BLaER1 treated with 17β-estradiol and CSF1 and Interleukin-3, amounts not matched to agents 10 nM and 100 nM (cell line): ENCODE results near the gene ANKRD39.

Source experiments
- H3K27ac ChIP-seq, 11 experiments: shearing (Covaris generic); formaldehyde crosslinking; 2 replicates each; pipeline ENCODE4 v1.8.1; 2022
- H3K27me3 ChIP-seq, 11 experiments: shearing (Covaris generic); formaldehyde crosslinking; 2 replicates each; pipeline ENCODE4 v1.8.1; 2022
- H3K36me3 ChIP-seq, 11 experiments: shearing (Covaris generic); formaldehyde crosslinking; 2 replicates each; pipeline ENCODE4 v1.8.1; 2022
- H3K4me1 ChIP-seq, 10 experiments: shearing (Covaris generic); formaldehyde crosslinking; 2 replicates each; pipeline ENCODE4 v1.8.1; 2022
- H3K4me2 ChIP-seq, 11 experiments: shearing (Covaris generic); formaldehyde crosslinking; 2 replicates each; pipeline ENCODE4 v1.8.1; 2022
- H3K4me3 ChIP-seq, 10 experiments: shearing (Covaris generic); formaldehyde crosslinking; 2 replicates each; pipeline ENCODE4 v1.8.1; 2022
- H3K9ac ChIP-seq, 11 experiments: shearing (Covaris generic); formaldehyde crosslinking; 2 replicates each; pipeline ENCODE4 v1.8.1; 2022
- H3K9me3 ChIP-seq, 11 experiments: shearing (Covaris generic); formaldehyde crosslinking; replicated peaks in 1 of 11; 2 replicates each; pipeline ENCODE4 v1.8.1; 2022
- H4K20me1 ChIP-seq, 11 experiments: shearing (Covaris generic); formaldehyde crosslinking; 2 replicates each; pipeline ENCODE4 v1.8.1; 2022
- Cebpa-rat ChIP-seq, 11 experiments: shearing (Covaris generic); IDR thresholded peaks; 2 replicates each; pipeline ENCODE4 v1.8.1; 2022

The ANKRD39 gene

DNA sequence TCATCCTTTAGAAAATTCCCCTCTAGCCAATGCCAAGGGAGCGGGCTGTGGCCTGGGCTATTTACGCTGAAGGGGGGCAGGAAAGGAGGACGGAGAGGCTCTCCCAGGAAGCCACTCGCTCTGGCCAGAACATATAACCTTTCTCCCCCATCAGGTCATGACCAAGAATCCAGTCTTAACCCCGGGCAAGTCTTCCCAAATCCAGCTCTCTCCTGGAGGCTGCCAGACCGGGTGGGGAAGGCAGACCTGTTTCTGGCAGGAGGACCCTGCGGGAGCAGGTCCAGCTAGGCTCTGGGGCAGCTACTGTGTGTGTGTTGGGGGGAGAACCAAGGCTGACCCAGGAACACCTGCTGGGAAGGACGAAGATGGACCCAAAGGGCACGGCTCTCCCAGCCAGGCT, 25.5 kb upstream of the ANKRD39 start:
- H4K20me1 ChIP-seq: peaks cover 0 to 34% (median 0%) of the 10 kb centered on the region in 11 experiments; a peak in 5 of 22 replicates
- H3K36me3 ChIP-seq: no peaks in the 10 kb centered on the region
- no peak overlapping the region for H3K27ac ChIP-seq
- no peak overlapping the region for H3K4me3 ChIP-seq
- no peak overlapping the region for H3K9ac ChIP-seq
- peaks cover 0 to 57% (median 0%) of the 10 kb centered on the region in 11 experiments; a peak in 4 of 22 replicates for H3K27me3 ChIP-seq
- peaks cover 29 to 95% (median 76%) of the 10 kb centered on the region in 10 experiments for H3K4me1 ChIP-seq
- H3K9me3 ChIP-seq: no peaks in the 10 kb centered on the region
- H3K4me2 ChIP-seq: peak overlapping the region in 8 of 11 experiments; percentile 13 to 97 (median 62); a peak in 12 of 22 replicates
- TF ChIP-seq Cebpa-rat (IDR thresholded peaks at IDR 0.05): no peak

DNA sequence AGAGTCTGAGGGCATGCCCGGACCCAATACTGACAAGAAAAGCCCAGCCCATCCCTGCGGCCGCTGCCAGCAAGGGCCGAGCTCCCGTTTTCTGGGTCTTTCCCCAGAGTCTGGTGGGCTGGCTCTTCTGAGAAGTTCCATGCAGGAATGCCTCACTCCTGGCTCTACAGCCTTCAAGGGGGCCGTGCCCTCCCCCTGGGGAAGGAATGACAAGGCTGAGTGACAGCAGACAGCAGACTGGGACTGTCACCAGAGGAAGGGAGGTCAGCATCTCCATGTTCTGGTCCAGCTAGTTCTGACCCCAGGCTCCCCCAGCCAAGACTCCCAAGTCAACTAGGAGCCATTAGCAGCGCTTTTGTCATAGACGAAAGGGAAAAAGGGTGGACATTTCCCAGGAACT, 25.1 kb upstream of the ANKRD39 start:
- no peaks in the 10 kb centered on the region for H3K36me3 ChIP-seq
- peaks cover 29 to 95% (median 76%) of the 10 kb centered on the region in 10 experiments for H3K4me1 ChIP-seq
- TF ChIP-seq Cebpa-rat (IDR thresholded peaks at IDR 0.05): no peak
- no peak overlapping the region for H3K27ac ChIP-seq
- H4K20me1 ChIP-seq: peaks cover 0 to 34% (median 0%) of the 10 kb centered on the region in 11 experiments; a peak in 3 of 22 replicates
- H3K27me3 ChIP-seq: peaks cover 0 to 61% (median 0%) of the 10 kb centered on the region in 11 experiments; a peak in 4 of 22 replicates
- no peak overlapping the region for H3K4me3 ChIP-seq
- peak overlapping the region in 7 of 11 experiments; percentile 13 to 97 (median 91); a peak in 8 of 22 replicates for H3K4me2 ChIP-seq
- H3K9ac ChIP-seq: no peak overlapping the region
- H3K9me3 ChIP-seq: no peaks in the 10 kb centered on the region

DNA sequence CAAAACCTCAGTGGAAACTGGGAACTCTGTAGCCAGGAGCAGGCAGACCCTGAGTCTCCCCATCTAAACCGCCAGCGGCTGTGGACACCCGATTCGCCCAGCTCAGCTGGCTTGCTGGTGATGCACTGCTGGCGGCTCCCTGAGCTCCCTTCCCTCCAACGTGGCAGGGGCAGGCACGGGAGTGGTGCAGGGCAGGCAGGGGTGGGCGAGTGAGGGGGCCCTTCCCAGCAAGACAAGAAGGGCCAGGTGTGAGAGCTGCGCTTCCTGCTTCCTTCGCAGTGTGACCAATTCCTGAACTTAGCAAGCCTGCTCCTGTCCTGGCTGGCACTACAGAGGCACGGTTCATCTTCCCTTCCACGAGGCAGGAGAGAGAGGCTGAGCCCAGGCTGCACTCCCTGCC, 24.4 kb upstream of the ANKRD39 start:
- H3K36me3 ChIP-seq: no peaks in the 10 kb centered on the region
- H3K4me3 ChIP-seq: 0 out of 20 replicates have a peak overlapping the region, but pooled peaks of 1 of the 10 experiments have one; percentile 9
- peak overlapping the region in 10 of 11 experiments; percentile 65 to 97 (median 84); a peak in 17 of 22 replicates for H3K4me2 ChIP-seq
- H3K27me3 ChIP-seq: peaks cover 0 to 65% (median 0%) of the 10 kb centered on the region in 11 experiments; a peak in 4 of 22 replicates
- H3K27ac ChIP-seq: 0 out of 22 replicates have a peak overlapping the region, but pooled peaks of 1 of the 11 experiments have one; percentile 18
- no peak for TF ChIP-seq Cebpa-rat (IDR thresholded peaks at IDR 0.05)
- H3K9me3 ChIP-seq: no peaks in the 10 kb centered on the region
- H3K9ac ChIP-seq: 0 out of 22 replicates have a peak overlapping the region, but pooled peaks of 1 of the 11 experiments have one; percentile 13
- peaks cover 29 to 95% (median 76%) of the 10 kb centered on the region in 10 experiments for H3K4me1 ChIP-seq
- peaks cover 0 to 33% (median 0%) of the 10 kb centered on the region in 11 experiments; a peak in 3 of 22 replicates for H4K20me1 ChIP-seq

DNA sequence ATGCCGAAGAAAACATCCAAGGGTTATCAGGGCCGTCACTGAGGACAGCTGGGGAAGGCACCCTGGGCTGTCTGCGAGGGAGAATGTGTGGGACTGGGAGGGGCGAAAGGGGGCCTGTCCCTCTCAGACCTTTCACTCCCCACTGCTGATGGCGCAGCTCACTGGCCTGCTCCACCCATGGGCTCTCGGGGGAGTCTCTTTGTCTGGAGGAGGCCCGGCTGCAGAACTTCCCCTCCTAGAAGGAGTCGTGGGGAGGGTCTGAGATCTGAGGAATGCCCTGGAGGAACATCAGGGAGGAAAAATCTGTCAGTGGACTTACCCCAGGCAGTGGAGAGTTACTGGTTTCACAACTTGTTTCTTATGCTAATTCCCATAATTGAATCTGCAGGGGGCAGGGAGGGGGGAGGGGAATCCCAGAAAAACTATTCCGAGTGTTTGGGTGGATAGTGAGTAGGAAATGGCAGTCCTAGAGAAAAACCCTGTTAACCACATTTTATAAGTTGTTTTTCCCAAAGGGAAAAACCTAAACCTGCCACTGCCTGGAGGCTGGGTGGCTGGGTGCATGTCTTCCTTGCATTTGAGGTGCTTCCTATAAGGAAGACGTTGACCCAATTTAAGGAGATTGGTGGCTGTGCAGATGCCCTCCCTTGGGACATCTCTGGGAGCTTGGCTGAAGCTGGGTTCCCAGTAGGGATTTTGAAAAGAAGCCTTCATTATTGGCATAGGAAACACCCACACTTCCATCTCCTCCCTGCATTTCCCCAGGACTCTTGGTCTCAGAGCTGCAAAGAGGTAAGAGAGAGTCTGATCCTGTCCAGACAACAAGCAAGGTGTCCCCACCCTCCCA, 23.8 kb upstream of the ANKRD39 start:
- Histone ChIP-seq H3K27ac (peak overlapping the region in 8 of 11 experiments; percentile 7 to 51 (median 22); a peak in 12 of 22 replicates), H3K4me1 (peaks cover 33 to 98% (median 80%) of the 10 kb centered on the region in 10 experiments), H3K4me2 (peak overlapping the region; percentile 65 to 97 (median 84)), H3K27me3 (peaks cover 0 to 69% (median 0%) of the 10 kb centered on the region in 11 experiments; a peak in 4 of 22 replicates), H3K9me3 (no peaks in the 10 kb centered on the region), H3K36me3 (no peaks in the 10 kb centered on the region), H3K4me3 (peak overlapping the region in 1 of 10 experiments; percentile 9; a peak in 1 of 20 replicates), H3K9ac (peak overlapping the region in 6 of 11 experiments; percentile 21 to 53 (median 39); a peak in 8 of 22 replicates), H4K20me1 (peaks cover 0 to 33% (median 0%) of the 10 kb centered on the region in 11 experiments; a peak in 3 of 22 replicates)
- no peak for TF ChIP-seq Cebpa-rat (IDR thresholded peaks at IDR 0.05)

DNA sequence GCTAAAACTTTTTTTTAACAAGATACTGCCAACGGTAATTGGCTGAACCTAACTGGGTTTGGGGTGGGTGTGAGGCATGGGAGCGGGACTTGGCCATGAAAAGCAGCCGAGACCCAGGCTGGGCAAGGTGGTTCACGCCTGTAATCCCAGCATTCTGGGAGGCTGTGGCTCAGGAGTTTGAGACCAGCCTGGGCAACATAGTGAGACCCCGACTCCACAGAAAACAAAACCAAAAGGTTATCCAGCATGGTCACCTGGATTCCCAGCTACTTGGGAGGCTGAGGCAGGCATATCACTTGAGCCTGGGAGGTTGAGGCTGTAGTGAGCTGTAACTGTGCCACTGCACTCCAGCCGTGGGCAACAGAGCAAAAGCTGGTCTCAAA, 23.1 kb upstream of the ANKRD39 start:
- H3K4me1 ChIP-seq: peaks cover 40 to 99% (median 87%) of the 10 kb centered on the region in 10 experiments
- H3K9ac ChIP-seq: peak overlapping the region in 6 of 11 experiments; percentile 21 to 53 (median 39); a peak in 4 of 22 replicates
- no peaks in the 10 kb centered on the region for H3K9me3 ChIP-seq
- no peaks in the 10 kb centered on the region for H3K36me3 ChIP-seq
- peak overlapping the region; percentile 65 to 97 (median 84) for H3K4me2 ChIP-seq
- peaks cover 0 to 67% (median 0%) of the 10 kb centered on the region in 11 experiments; a peak in 4 of 22 replicates for H3K27me3 ChIP-seq
- peaks cover 0 to 40% (median 0%) of the 10 kb centered on the region in 11 experiments; a peak in 3 of 22 replicates for H4K20me1 ChIP-seq
- H3K27ac ChIP-seq: peak overlapping the region in 8 of 11 experiments; percentile 7 to 51 (median 22); a peak in 10 of 22 replicates
- peak overlapping the region in 1 of 10 experiments; percentile 9; a peak in 1 of 20 replicates for H3K4me3 ChIP-seq
- no peak for TF ChIP-seq Cebpa-rat (IDR thresholded peaks at IDR 0.05)

DNA sequence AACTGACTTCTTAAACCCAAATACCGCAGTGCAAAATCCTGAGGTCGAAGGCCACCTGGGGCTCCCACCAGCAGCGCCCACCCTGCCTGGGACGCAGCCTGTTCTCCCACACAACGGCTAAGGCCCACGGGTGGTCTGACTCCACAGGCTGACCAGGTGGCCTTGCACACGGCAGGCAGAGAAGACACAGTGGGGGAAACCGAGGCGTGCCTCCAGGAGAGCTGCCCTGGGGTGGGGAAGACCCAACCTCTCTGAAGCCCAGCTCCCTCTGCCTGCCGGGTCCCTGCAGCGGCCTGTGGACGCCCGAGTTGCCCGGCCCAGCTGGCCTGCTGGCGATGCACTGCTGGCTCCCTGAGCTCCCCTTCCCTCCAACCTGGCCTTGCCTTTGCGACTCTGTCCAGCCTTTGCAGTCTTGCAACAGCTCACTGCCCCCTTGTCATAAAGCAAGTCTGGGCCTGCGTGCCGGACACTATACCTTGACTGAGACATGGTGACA, 21.8 kb upstream of the ANKRD39 start:
- no peak for TF ChIP-seq Cebpa-rat (IDR thresholded peaks at IDR 0.05)
- Histone ChIP-seq H3K9me3 (no peaks in the 10 kb centered on the region), H4K20me1 (peaks cover 0 to 51% (median 0%) of the 10 kb centered on the region in 11 experiments; a peak in 3 of 22 replicates), H3K9ac (no peak overlapping the region), H3K36me3 (no peaks in the 10 kb centered on the region), H3K4me2 (peak overlapping the region in 8 of 11 experiments; percentile 77 to 97 (median 90); a peak in 16 of 22 replicates), H3K4me1 (peaks cover 53 to 100% (median 99%) of the 10 kb centered on the region in 10 experiments), H3K4me3 (no peak overlapping the region), H3K27ac (no peak overlapping the region), H3K27me3 (peaks cover 0 to 69% (median 0%) of the 10 kb centered on the region in 11 experiments; a peak in 5 of 22 replicates)

DNA sequence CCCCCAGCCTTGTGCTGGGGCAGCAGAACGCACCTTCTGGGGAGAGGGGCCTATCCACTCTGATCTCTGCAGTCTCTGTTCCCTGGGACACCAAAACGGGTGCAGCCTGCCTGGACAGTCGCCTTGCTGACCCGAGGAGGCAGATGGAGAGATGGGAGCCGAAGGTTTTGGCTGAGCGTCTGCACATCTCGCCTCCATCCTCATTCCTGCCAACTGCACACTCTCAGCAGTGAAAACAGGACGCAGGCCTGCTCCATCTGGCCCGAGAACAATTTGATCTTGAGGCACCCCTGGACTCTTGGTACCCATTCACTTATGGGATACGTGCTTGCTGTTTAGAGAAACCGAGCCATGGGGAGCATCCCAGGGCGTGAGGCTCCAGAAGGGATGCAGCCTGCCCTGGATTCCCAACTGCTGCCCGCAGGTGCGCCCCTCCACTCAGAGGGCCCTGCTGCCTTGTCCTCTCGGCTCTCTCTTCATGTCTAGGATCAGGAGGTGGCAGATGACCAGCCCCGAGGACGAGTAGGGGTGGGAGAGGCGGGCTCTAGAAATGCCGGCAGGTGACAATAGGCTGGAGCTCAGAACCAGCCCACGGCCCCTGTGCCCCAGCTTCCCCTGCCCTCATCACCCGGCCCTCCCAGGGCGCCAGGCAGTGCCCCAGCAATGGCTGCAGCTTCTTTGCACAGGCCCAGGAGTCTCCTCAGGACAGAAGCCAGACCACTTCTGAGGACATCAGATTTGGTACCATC, 21.2 kb upstream of the ANKRD39 start:
- Histone ChIP-seq H3K27ac (peak overlapping the region in 4 of 11 experiments; percentile 46 to 68 (median 57); a peak in 7 of 22 replicates), H3K4me1 (peaks cover 60 to 100% (median 99%) of the 10 kb centered on the region in 10 experiments), H3K27me3 (peaks cover 0 to 64% (median 0%) of the 10 kb centered on the region in 11 experiments; a peak in 5 of 22 replicates), H3K4me3 (no peak overlapping the region), H3K9me3 (no peaks in the 10 kb centered on the region), H3K9ac (peak overlapping the region in 5 of 11 experiments; percentile 6 to 60 (median 47); a peak in 7 of 22 replicates), H3K36me3 (no peaks in the 10 kb centered on the region), H3K4me2 (peak overlapping the region in 9 of 11 experiments; percentile 80 to 97 (median 89); a peak in 16 of 22 replicates), H4K20me1 (peaks cover 0 to 57% (median 0%) of the 10 kb centered on the region in 11 experiments; a peak in 3 of 22 replicates)
- TF ChIP-seq Cebpa-rat (IDR thresholded peaks at IDR 0.05): no peak
